NT2/D1 (cell line): Measurements from ENCODE around the gene BCL10.

Experiments
- DNase-seq: peaks from one replicate; pipeline ENCODE4 v3.0.0-alpha.2; 2011; ENCODE audit warnings: low read depth, low spot score
- H3K27me3 ChIP-seq: 2 replicates; pipeline ENCODE4 v1.6.0; 2011; ENCODE audit warnings: mild to moderate bottlenecking; ENCODE audit not compliant: insufficient read length, insufficient read depth
- H3K36me3 ChIP-seq: 2 replicates; pipeline ENCODE4 v1.6.1; 2011; ENCODE audit warnings: mild to moderate bottlenecking, low read length, mixed read lengths; ENCODE audit not compliant: insufficient read depth, insufficient read length
- H3K4me1 ChIP-seq: 2 replicates; pipeline ENCODE4 v1.5.1; 2011; ENCODE audit not compliant: insufficient read depth, insufficient read length
- H3K4me3 ChIP-seq: 2 replicates; pipeline ENCODE4 v1.5.1; 2011; ENCODE audit warnings: low read depth; ENCODE audit not compliant: insufficient read length
- H3K9ac ChIP-seq: 2 replicates; pipeline ENCODE4 v1.6.0; 2011; ENCODE audit warnings: low read depth; ENCODE audit not compliant: insufficient read length
- H3K9me3 ChIP-seq: 2 replicates; pipeline ENCODE4 v1.5.1; 2011; ENCODE audit warnings: mild to moderate bottlenecking, low read length; ENCODE audit not compliant: insufficient read depth
- SUZ12 ChIP-seq: IDR thresholded peaks from 2 replicates; pipeline ENCODE4 v1.6.1; 2011; ENCODE audit not compliant: insufficient read length, insufficient read depth; ENCODE audit errors: extremely low read depth
- YY1 ChIP-seq: IDR thresholded peaks from 2 replicates; pipeline ENCODE4 v1.6.1; 2011; ENCODE audit not compliant: insufficient read length, insufficient read depth
- ZNF274 ChIP-seq: IDR thresholded peaks from 2 replicates; pipeline ENCODE4 v1.6.1; 2011; ENCODE audit warnings: mild to moderate bottlenecking, low read depth, low read length

BCL10 gene

GRCh38 chr1:85219853-85220610, 56.4 kb downstream of the BCL10 start:
- TF ChIP-seq ZNF274 = no peak
- no peak for TF ChIP-seq YY1
- TF ChIP-seq SUZ12 = no peak
- Histone ChIP-seq H3K4me1 (no peaks in the 10 kb centered on the region), H3K36me3 (no peaks in the 10 kb centered on the region), H3K4me3 (no peak overlapping the region), H3K9me3 (no peaks in the 10 kb centered on the region), H3K9ac (no peak overlapping the region), H3K27me3 (no peaks in the 10 kb centered on the region)
- no peak for DNase-seq

- Histone ChIP-seq H3K27me3 (no peaks in the 10 kb centered on the region), H3K9ac (no peak overlapping the region), H3K36me3 (no peaks in the 10 kb centered on the region), H3K9me3 (no peaks in the 10 kb centered on the region), H3K4me3 (no peak overlapping the region), H3K4me1 (no peaks in the 10 kb centered on the region)
- TF ChIP-seq SUZ12 (no peak), YY1 (no peak), ZNF274 (no peak)
- DNase-seq = no peak
Measured at GRCh38 chr1:85216697-85217096, 59.7 kb downstream of the BCL10 start.
